ENCODE results near the gene MBP. TPM values are rescaled to one million over a fixed set of nuclear protein-coding genes. Genes with fewer than 3 reads are reported as not detected.

Gene MBP
- total RNA-seq, 2 donors from 2014 or later: 52.2 to 60.0 TPM

DNA sequence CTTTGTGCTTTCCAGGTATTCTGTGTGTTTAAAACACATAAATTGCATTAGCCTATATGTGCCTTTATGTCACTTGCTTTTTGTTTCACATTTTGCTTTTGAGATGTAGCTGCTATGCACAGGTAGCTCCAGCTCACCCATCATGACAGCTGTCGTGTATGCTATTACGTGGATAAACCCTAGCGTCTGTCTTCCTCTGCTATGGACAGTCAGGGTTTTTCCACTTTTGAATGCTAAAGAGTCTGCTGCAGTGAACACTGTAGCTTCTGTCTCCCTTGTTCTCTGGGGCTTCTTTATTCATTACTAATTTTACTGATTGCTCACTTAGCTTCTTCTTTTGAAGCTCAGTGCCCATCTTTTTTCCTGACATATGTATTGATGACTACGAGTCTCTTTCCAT lies 24.7 kb upstream of the MBP start:
- ATAC-seq (no peak), DNase-seq (ENCODE audit: low spot score in 2 of 2) (no peak)
- Mint-ChIP-seq H3K9me3 (peaks cover 0 to 4% of the 10 kb centered on the region in 2 donors), H3K27ac (no peak overlapping the region), H3K36me3 (no peaks in the 10 kb centered on the region)

DNA sequence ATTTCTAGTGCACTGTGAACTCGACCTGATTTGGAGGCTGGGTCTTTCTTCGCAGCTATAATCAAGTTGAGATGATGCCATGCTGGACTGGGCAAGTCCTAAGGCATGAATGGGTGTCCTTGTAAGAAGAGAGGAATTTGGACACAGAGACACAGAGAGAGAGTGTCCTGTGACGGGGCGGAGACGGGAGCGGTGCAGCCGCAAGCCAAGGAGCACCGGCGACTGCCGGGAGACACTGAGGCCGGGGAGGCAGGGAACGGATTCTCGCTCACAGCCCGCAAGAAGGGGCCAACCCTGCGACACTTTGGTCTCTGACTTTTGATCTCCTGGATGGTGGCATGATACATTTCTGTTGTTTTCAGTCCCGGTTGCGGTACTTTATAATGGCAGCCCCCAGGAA lies 22.4 kb upstream of the MBP start:
- no peak for ATAC-seq
- H3K36me3 Mint-ChIP-seq: no peaks in the 10 kb centered on the region
- no peak overlapping the region for H3K27ac Mint-ChIP-seq
- DNase-seq (ENCODE audit: low spot score in 2 of 2): no peak
- H3K9me3 Mint-ChIP-seq: peaks cover 0 to 4% of the 10 kb centered on the region in 2 donors

DNA sequence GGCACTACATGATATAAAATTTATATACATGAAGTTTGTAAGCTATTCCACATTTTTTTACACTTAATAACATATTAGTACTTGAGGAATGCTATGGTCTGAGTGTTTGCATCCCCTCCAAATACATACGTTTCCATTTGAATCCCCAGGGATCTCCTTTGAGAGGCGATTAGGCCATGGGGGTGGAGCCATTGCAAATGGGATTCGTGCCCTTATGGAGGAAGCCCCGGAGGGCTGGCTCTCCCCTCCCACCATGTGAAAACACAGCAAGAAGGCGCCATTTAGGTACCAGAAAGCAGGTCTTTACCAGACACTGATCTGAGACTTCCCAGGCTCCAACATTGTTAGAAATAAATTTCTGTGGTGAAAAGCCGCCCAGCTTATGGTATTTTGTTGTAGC lies 20.8 kb upstream of the MBP start:
- Mint-ChIP-seq H3K9me3 (peaks cover 0 to 4% of the 10 kb centered on the region in 2 donors), H3K27ac (no peak overlapping the region), H3K36me3 (no peaks in the 10 kb centered on the region)
- ATAC-seq (no peak), DNase-seq (ENCODE audit: low spot score in 2 of 2) (no peak)

DNA sequence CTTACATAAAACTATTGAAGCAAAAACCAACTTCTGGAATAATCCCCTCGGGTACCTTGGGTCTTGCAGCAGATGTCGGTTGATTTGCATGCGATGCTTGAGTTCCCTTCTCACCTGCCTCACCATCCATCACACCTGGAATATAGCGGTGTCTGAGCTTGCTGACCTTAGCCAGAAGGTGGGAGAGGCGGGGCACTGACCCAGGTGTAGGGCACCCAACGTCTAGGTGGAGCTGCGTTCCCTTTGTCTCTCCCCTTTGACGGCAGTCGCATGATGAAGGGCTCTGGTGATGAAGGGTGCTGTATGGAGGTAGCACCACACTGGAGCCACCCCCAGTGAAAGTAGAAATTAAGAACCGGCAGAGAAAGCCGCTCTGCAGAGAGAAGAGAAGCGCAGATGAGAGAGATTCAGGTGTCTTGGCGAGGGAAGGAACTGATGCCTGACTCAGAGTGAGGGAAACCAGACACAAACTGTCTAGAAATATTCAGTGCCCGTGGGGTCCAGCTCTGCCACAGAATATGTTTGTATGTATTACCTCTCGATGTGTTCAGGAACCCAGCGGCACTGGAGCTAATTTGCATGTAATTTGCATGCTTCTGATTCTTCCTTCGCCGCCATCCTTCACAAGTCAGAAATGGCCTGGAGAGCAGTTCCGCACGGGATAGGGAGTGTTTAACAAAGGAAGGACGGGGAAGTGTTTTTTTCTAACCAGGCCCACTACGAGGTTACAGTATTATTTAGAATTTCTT lies 19.4 kb upstream of the MBP start:
- ATAC-seq (no peak), DNase-seq (ENCODE audit: low spot score in 2 of 2) (no peak)
- no peaks in the 10 kb centered on the region for H3K36me3 Mint-ChIP-seq
- H3K27ac Mint-ChIP-seq: no peak overlapping the region
- H3K9me3 Mint-ChIP-seq: peaks cover 0 to 4% of the 10 kb centered on the region in 2 donors

DNA sequence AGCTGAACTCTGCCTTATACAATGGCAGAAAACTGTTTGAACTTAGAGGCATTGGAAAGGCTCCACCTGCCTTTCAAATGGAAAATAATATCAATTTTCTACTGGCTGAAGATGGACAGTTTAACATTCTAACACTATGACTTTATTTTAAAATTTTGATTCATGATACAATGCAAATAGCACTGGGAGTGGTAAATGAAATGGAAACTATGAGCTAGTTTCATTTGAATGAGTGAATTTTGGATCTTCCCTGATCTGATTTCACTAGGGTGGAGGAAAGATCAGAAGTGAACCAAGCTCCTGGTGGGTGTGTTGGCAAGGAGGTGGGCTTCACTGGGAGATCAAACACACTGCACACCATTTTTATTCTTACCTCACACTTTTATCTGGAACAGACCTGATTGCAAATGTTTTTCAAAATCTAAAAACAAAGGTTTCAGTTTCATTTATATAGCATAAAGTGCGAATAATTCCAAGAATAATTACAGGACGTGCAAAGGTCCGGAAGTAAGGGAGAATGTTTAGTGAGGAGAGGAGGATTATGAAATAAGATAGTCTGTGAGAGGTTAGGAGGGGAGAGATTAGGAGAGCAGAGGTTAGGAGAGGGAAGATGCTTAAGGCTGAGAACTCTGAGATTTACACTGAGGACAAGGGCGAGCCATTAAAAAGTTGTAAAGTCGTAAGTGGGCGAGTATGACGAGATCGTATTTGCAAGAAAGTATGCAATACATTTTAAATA lies 18.6 kb upstream of the MBP start:
- no peaks in the 10 kb centered on the region for H3K36me3 Mint-ChIP-seq
- DNase-seq (ENCODE audit: low spot score in 2 of 2) (no peak), ATAC-seq (no peak)
- H3K9me3 Mint-ChIP-seq: peaks cover 0 to 4% of the 10 kb centered on the region in 2 donors
- H3K27ac Mint-ChIP-seq: no peak overlapping the region

DNA sequence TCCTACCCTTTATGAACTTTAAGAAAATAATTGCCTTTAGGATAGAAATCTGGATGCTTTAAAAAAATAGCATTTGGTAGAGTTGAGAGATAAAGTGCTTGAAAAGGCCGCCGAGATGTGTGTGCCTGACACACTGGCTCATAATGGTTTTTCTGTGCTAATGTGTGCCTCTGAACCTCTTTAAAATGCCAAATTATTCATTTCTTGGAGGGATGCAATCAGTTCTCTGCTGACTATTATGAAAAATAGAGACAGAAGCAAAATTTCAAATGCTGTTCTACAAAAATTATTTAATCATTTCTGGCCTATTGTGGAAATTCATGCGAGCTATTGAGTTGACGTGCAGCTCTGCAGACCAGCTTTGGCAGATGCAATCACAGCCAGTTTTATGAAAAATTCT lies 18.0 kb upstream of the MBP start:
- ATAC-seq: no peak
- H3K36me3 Mint-ChIP-seq: no peaks in the 10 kb centered on the region

DNA sequence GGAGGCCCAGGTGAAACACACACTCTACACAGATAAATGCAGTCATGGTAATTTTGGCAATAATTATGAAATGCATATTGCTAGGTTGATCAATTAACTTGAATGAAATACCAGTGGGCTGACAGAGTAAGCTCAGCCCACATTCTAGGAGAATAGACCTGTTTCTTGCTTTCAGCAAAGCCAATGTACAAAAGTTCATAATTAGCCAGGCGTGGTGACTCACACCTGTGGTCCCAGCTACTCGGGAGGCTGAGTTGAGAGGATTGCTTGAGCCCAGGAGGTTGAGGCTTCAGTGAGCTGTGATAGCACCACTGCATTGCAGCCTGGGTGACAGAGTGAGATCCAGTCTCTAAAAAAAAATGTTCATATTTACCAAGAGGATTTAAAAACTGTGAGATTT lies 15.7 kb upstream of the MBP start:
- peak overlapping the region in 1 of 2 donors; percentile 74 for H3K27ac Mint-ChIP-seq
- peak in 1 of 2 donors; percentile 81 for ATAC-seq
- peaks cover 13 to 19% of the 10 kb centered on the region in 2 donors for H3K36me3 Mint-ChIP-seq
- no peak for DNase-seq (ENCODE audit: low spot score in 2 of 2)
- peaks cover 4 to 18% of the 10 kb centered on the region in 2 donors for H3K9me3 Mint-ChIP-seq

More for the DNA sequence above, 18.0 kb upstream of the MBP start:
- Mint-ChIP-seq H3K27ac (no peak overlapping the region), H3K9me3 (peaks cover 0 to 4% of the 10 kb centered on the region in 2 donors)
- DNase-seq (ENCODE audit: low spot score in 2 of 2): no peak

DNA sequence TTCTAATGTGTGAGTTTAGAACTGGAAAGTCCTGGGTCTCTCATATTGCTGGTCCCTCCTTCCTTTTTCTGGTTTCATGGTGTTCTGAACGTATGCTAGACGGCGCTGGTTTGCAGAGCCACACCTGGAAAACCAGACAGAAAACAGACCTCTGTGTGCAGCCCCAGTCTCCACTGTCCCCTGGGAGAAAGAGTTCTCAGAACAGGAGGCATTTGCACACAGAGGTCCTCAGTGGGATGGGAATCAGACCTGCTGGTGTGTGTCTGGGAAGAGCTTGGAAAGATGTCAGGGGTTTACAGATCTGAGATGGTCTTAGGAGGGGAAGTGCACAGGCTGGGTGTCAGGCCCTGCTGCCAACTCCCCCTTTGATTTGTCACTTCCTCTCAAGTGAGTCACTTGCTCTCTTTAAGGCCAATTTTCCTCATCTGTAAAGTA lies 14.9 kb upstream of the MBP start:
- peaks cover 22 to 28% of the 10 kb centered on the region in 2 donors for H3K36me3 Mint-ChIP-seq
- peaks cover 8 to 23% of the 10 kb centered on the region in 2 donors for H3K9me3 Mint-ChIP-seq
- DNase-seq (ENCODE audit: low spot score in 2 of 2) (no peak), ATAC-seq (peak; percentile 72 to 82)
- peak overlapping the region; percentile 50 to 74 for H3K27ac Mint-ChIP-seq

DNA sequence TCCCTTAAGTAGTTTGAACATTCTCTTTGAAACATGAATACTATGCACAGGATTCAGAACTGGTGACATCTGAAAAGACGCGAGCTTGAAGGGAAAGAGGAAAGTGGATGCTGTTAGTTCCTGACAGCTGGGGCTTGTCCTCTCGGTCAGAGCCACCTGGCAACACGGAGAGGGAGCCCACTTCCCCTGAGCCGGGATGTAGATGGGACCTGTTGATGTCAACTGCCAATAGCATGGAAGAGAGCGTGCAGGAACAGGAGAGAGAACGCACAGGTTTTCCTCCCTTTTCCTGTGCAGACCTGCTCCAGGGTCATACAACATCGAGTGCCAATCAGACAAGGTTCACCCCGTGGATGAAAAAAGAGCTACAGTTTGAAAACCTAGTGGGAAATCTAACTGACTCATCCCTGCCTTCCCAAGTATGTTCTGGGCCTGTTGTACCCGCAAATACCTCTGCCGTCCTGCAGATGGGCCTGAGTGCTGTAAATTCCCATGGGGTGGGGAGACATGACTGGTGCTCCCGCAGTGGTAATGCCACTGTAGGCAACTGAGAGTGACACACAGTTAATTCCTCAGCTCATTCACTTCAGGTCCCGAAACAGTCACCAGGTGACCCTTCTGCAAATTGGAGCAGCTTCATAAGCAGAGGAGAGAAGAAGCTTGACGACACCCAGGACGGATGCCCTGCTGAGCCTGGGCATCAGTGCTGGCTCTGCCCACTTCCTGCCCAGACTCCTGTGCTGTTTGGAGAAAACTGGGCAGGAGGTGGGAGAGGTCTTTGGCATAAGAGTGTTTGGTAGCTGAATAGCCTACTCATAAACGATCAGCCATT lies 13.9 kb upstream of the MBP start:
- Mint-ChIP-seq H3K9me3 (peaks cover 13 to 30% of the 10 kb centered on the region in 2 donors), H3K36me3 (peaks cover 27 to 38% of the 10 kb centered on the region in 2 donors), H3K27ac (no peak overlapping the region)
- DNase-seq (ENCODE audit: low spot score in 2 of 2) (no peak), ATAC-seq (no peak)

DNA sequence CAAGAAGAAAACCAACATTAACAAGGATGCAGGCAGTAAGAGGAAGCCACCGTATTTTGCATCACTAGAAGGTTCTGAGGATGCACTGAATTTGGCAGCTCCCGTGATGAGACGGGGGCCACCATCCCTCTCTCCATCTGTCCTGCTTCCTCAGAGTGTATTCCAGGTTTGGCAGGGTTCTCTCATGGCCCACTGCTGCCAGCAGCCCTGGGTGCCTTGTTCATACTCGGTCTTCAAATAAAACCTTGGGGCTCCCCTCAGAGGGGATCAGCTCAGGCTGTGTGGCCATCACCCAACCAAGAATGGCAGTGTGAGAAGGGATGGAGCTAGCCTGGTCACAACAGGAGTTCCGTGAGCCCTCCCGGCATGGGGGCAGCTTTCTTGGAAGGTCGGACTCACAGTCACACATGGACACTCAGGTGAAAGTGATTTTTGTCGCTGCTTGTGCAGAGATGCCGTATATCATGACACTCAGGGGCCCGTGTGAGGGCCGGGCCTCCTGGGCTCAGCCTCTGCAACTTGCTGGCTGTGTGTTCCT lies 12.8 kb upstream of the MBP start:
- Mint-ChIP-seq H3K9me3 (peaks cover 13 to 30% of the 10 kb centered on the region in 2 donors), H3K27ac (no peak overlapping the region), H3K36me3 (peaks cover 27 to 38% of the 10 kb centered on the region in 2 donors)
- ATAC-seq: no peak
- DNase-seq (ENCODE audit: low spot score in 2 of 2): no peak

DNA sequence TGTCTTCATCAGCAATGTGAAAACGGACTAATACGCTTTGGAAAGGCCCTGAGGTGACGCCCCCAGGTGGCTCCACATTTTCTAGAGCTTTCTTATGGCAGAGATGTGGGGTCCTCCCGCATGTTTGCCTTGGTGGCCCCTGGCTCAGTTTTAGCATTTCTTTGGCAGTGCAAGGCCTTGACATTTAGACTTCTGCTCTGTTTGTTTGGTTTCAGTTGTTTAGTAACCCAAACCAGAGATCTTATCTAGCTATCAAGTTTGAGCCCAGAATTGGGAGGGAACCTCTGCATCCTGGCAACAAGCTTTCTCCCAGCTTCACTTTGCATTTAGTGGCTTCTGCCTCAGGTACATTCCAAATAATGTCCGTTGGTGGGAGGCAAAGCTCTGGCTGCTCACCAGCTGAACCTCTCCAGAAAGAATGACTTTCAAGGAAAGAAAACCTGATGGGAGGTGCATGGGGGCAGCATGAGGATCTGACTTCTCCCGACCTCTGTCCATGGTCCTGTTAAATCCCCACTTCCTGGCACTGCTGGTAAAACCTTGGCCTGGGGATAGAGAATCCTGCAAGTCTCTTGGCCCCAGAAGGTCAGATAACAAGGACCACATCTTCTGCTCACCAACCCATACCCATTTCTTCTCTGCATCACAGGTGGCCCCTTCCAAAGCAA lies 12.0 kb upstream of the MBP start:
- H3K36me3 Mint-ChIP-seq: peaks cover 27 to 38% of the 10 kb centered on the region in 2 donors
- ATAC-seq: no peak
- DNase-seq (ENCODE audit: low spot score in 2 of 2): no peak
- peak overlapping the region in 1 of 2 donors; percentile 77 for H3K27ac Mint-ChIP-seq
- peaks cover 13 to 30% of the 10 kb centered on the region in 2 donors for H3K9me3 Mint-ChIP-seq

DNA sequence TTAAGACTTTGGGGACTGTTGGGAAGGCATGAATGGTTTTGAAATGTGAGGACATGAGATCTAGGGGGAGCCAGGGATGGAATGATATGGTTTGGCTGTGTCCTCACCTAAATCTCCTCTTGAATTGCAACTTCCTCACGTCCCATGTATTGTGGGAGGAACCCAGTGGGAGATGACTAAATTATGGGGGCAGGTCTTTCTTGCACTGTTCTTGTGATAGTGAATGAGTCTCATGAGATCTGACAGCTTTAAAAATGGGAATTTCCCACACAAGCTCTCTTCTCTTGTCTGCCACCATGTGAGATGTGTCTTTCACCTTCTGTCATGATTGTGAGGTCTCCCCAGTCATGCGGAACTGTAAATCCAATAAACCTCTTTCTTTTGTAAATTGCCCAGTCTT lies 11.5 kb upstream of the MBP start:
- no peak overlapping the region for H3K27ac Mint-ChIP-seq
- peaks cover 13 to 30% of the 10 kb centered on the region in 2 donors for H3K9me3 Mint-ChIP-seq
- ATAC-seq (no peak), DNase-seq (ENCODE audit: low spot score in 2 of 2) (no peak)
- H3K36me3 Mint-ChIP-seq: peaks cover 27 to 38% of the 10 kb centered on the region in 2 donors

DNA sequence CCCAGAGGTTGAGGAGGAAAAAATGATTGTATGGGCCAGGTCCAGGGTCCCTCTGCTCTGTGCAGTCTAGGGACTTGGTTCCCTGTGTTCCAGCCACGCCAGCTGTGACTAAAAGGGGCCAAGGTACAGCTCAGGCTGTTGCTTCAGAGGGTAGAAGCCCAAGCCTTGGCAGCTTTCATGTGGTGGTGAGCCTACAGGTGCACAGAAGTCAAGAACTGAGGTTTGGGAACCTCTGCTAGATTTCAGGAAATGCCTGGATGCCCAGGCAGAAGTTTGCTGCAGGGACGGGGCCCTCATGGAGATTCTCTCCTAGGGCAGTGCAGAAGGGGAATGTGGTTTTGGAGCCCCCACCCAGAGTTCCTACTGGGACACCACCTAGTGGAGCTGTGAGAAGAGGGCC lies 10.6 kb upstream of the MBP start:
- peaks cover 13 to 30% of the 10 kb centered on the region in 2 donors for H3K9me3 Mint-ChIP-seq
- peaks cover 27 to 38% of the 10 kb centered on the region in 2 donors for H3K36me3 Mint-ChIP-seq
- DNase-seq (ENCODE audit: low spot score in 2 of 2) (no peak), ATAC-seq (no peak)
- no peak overlapping the region for H3K27ac Mint-ChIP-seq

DNA sequence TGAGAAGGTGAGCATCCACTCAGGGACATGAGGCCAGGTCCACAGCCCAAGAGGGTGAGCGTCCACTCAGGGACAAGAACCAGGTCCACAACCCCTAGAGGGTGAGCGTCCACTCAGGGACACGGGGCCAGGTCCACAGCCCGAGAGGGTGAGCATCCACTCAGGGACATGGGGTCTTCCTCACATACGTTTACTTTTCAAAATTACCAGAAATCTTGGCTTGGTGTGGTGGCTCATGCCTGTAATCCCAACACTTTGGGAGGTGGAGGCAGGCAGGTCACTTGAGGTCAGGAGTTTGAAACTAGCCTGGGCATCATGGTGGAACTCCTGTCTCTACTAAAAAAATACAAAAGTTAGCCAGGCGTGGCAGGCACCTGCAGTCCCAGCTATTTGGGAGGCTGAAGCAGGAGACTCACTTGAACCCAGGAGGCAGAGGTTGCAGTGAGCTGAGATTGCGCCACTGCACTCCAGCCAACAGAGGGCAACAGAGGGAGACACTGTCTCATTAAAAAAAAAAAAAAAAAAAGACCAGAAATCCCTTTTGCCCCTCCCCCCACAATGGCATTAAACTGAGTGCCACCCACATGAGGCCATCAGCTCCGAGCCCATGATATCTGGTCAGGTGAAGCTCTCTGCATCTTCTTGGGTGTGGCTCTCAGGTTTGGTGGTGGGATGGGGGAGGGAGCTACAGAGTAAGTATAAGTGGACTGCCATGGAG lies 9.0 kb upstream of the MBP start:
- ATAC-seq: no peak
- Mint-ChIP-seq H3K27ac (peak overlapping the region in 1 of 2 donors; percentile 23), H3K36me3 (peaks cover 27 to 38% of the 10 kb centered on the region in 2 donors), H3K9me3 (peaks cover 13 to 30% of the 10 kb centered on the region in 2 donors)
- no peak for DNase-seq (ENCODE audit: low spot score in 2 of 2)

DNA sequence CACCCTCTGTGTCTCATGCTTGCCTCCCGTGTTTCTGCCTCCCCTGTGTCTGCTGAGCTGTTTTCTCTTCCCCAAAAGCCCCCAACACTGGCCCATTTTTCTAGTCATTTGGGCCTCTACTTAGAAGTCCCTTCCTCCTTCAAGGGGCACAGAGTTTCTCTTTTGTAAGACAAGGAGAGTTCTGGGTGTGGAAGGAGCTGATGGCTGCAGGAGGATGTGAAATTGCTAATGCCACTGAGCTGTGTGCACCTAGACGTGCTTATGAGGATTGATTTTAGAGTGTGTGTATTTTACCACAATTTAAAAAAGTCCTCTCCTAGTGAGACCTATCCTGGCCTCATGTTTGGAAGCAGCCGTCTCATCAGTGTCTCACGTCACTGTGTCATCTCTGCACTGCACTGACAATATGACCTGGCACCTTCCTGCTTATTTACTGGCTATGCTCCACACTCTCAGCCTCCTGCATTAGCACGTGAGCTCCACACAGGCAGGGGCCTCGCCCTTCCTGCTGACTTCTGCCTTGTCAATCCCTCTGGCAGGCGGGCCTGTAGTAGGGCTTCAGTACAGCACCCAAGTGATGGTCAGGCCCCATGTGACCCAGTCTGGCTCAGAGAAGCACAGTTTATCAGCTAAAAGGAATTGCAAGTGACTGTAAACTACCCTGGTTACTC lies 8.0 kb upstream of the MBP start:
- no peak for DNase-seq (ENCODE audit: low spot score in 2 of 2)
- Mint-ChIP-seq H3K9me3 (peaks cover 13 to 30% of the 10 kb centered on the region in 2 donors), H3K36me3 (peaks cover 27 to 38% of the 10 kb centered on the region in 2 donors), H3K27ac (peak overlapping the region; percentile 23 to 79)
- peak; percentile 76 to 87 for ATAC-seq

Data from activated naive CD4-positive, alpha-beta T cell treated with anti-CD3 and anti-CD28 coated beads, Interleukin-2, amount 50 U/mL, for 72 hours (primary cell).